OCI-LY3 (cell line): Measurements from ENCODE around the gene TRMT61A.

Experiments used
- CTCF ChIP-seq: fragments of 200-600, 300-600 bp; sonication (generic); IDR thresholded peaks from 2 replicates; pipeline ENCODE4 v1.5.1; 2014; ENCODE audit warnings: antibody characterized with exemption, low read length, low read depth
- EZH2phosphoT487 ChIP-seq: fragments of 200-600 bp; shearing (Covaris generic); IDR thresholded peaks from 2 replicates; pipeline ENCODE4 v1.6.1; 2018; ENCODE audit warnings: antibody characterized with exemption, mixed run types, low read depth

DNA sequence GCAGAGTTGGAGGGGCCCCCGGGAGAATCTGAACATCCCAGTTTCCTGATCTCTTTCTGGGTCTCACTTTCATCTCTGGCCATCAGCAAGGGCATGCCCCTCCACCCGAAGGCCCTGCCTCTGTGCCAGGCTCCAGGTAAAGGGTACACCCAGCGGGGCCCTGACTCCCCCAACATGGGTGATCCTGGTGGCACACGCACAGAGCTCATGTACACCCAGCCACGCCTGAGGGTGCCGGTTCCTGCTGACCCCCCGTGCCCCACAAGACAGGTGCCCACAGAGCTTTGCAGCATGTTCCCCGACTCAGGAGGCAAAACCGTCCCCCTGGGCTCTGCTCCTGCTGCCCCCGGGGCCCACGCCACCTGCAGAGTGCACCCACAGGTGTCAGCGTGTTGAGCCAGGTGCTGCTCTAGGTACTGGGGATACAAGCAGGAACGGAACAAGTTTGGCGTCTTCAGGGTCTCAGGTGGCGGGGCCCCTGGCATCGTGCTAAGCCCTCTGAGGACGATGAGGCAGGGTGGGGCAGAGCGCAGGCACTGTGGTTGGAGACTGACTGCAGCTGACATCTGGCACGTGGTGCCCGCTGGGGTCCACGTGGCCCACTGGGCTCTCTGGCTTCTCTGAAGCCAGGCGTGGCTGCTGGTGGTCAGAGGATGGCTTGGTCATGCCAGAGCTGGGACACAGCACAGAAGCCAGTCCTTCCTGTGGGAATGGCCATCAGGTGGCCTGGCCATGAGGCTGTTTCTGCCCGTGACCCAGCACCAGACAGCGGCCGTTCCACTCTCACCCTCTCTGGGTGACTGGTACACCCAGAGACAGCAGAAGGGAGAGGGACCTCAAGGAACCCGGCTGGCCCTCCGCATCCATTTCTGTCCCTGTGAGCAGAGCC is 19.7 kb downstream of the TRMT61A start:
- TF ChIP-seq CTCF (no peak), EZH2phosphoT487 (no peak)
